IPS-18a (cell line): ENCODE data around the gene CMSS1.
"Not testable (repeated sequence)": the region's sequence is repeated elsewhere in the genome, so short reads cannot be mapped to it uniquely, and the experiment has no call there.

Experiments
- H3K27ac ChIP-seq: one replicate; pipeline ENCODE4 v1.5.1; 2013; ENCODE audit warnings: low read length
- H3K27me3 ChIP-seq: one replicate; pipeline ENCODE4 v1.6.1; 2013; ENCODE audit warnings: mild to moderate bottlenecking, low read length; ENCODE audit not compliant: control insufficient read depth, insufficient read depth
- H3K36me3 ChIP-seq: one replicate; pipeline ENCODE4 v1.6.1; 2013; ENCODE audit warnings: low read depth, low read length; ENCODE audit not compliant: control insufficient read depth
- H3K4me1 ChIP-seq: one replicate; pipeline ENCODE4 v1.6.1; 2013; ENCODE audit warnings: low read depth, low read length; ENCODE audit not compliant: control insufficient read depth
- H3K4me3 ChIP-seq: one replicate; pipeline ENCODE4 v1.5.1; 2013; ENCODE audit warnings: low read length
- H3K9ac ChIP-seq: one replicate; pipeline ENCODE4 v1.6.1; 2013; ENCODE audit warnings: mild to moderate bottlenecking, low read length, moderate library complexity
- H3K9me3 ChIP-seq: one replicate; pipeline ENCODE4 v1.6.1; 2013; ENCODE audit warnings: low read depth, low read length; ENCODE audit not compliant: control insufficient read depth

CMSS1 gene

GRCh38 chr3:99823723-99824711 lies 6.4 kb downstream of the CMSS1 start:
- H3K9me3 ChIP-seq = no peaks in the 10 kb centered on the region
- H3K27ac ChIP-seq = no peak overlapping the region
- H3K9ac ChIP-seq = no peak overlapping the region

DNA sequence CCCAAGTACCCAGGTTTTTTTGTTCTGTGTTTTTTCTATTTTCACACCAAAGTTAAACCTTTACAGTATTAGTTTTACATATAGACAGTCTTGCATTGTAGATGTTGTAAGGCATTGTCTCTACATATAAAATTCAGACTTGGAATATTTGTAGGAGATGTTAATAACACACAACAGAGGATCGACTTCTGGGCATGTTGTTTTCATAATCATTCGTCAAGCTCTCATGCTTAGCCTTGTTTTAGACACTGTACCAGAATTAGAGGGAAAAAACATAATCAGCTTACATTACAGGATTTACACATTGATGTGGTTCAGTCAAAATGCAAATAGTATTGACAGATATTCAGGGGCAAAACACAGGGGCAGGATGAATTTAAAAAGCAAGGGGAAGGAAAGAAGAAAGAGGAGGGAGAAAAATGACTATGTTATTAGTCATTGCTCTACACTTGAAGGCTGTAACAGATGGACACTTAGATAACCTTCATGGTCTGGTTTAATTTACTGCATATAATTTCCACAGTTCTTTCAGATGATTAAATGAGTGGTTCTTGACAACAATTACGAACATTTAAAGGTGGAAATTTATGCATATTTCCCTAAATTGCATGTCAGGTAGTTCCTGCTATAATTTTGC lies 7.5 kb downstream of the CMSS1 start:
- Histone ChIP-seq H3K4me1 (no peaks in the 10 kb centered on the region), H3K27me3 (no peaks in the 10 kb centered on the region), H3K9me3 (no peaks in the 10 kb centered on the region), H3K4me3 (no peak overlapping the region), H3K36me3 (no peaks in the 10 kb centered on the region), H3K9ac (no peak overlapping the region), H3K27ac (no peak overlapping the region)

More at GRCh38 chr3:99823723-99824711, 6.4 kb downstream of the CMSS1 start:
- Histone ChIP-seq H3K4me1 (no peaks in the 10 kb centered on the region), H3K27me3 (no peaks in the 10 kb centered on the region), H3K4me3 (no peak overlapping the region), H3K36me3 (no peaks in the 10 kb centered on the region)

GRCh38 chr3:99829844-99830243 lies 12.2 kb downstream of the CMSS1 start:
- H3K9me3 ChIP-seq = no peaks in the 10 kb centered on the region
- no peak overlapping the region for H3K27ac ChIP-seq
- H3K9ac ChIP-seq = no peak overlapping the region
- no peaks in the 10 kb centered on the region for H3K27me3 ChIP-seq
- H3K36me3 ChIP-seq = no peaks in the 10 kb centered on the region
- H3K4me1 ChIP-seq = peaks cover 2% of the 10 kb centered on the region
- no peak overlapping the region for H3K4me3 ChIP-seq

GRCh38 chr3:99833617-99834205 lies 16.0 kb downstream of the CMSS1 start:
- peaks cover 2% of the 10 kb centered on the region for H3K4me1 ChIP-seq
- no peaks in the 10 kb centered on the region for H3K36me3 ChIP-seq
- H3K9me3 ChIP-seq = no peaks in the 10 kb centered on the region
- H3K4me3 ChIP-seq = no peak overlapping the region
- H3K27me3 ChIP-seq = no peaks in the 10 kb centered on the region
- H3K9ac ChIP-seq = no peak overlapping the region
- H3K27ac ChIP-seq = no peak overlapping the region

DNA sequence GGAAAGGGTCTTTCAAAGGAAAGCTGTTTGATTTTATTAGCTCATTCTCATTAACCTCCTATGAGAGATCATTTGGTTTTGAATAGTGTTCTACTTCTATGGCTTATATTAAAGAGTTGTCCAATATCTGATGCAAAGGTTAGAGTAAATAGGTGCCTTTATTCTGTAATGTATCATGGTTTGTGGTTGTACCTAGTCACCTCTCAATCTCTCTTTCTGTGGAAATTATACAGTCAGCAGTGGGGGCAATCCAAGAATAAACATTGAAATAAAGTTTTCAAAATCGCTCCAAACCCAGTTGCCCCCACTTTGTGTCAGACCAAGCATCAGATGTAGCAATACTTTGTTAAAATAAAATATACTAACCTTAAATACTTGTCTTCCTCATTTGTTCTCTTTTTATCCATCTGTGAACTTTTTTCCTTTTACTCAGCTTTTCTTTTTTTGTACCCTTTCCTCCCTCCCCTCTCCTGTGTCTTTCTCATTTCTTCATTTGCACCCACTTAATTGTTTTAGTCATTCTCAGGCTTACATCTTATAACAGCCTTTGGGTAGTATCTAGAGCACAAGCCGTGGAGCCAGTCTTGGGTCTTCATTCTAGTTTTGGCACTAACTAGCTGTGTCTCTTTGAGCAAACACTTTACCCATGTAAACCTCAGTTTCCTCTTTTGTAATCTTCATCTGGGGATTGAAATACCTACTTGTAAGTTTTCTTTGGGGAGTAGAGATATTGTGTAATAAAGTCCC lies 16.7 kb downstream of the CMSS1 start:
- H3K27ac ChIP-seq = no peak overlapping the region
- H3K36me3 ChIP-seq = no peaks in the 10 kb centered on the region
- no peaks in the 10 kb centered on the region for H3K9me3 ChIP-seq
- no peak overlapping the region for H3K9ac ChIP-seq
- H3K4me1 ChIP-seq = peaks cover 2% of the 10 kb centered on the region
- H3K4me3 ChIP-seq = no peak overlapping the region
- no peaks in the 10 kb centered on the region for H3K27me3 ChIP-seq

DNA sequence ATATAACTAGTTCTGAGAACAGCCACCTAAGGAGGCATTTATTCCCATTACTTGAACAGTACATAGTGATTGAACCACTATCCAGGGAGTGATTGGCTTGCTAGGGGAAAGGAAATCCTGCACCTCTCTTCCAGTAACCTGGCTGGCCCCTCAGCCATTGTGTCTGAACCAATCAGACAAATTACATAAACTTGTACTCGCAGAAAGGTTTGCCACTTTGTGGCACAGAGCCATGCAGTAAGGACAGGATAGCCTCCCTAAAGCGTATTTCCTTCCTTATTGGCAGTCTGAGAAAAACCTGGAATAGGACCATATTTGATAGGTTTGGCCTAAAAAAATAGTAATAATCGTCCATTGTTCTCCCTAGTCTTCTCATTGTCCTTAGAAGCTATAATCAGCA lies 19.0 kb downstream of the CMSS1 start:
- Histone ChIP-seq H3K4me1 (peaks cover 2% of the 10 kb centered on the region), H3K4me3 (no peak overlapping the region), H3K27ac (no peak overlapping the region), H3K36me3 (no peaks in the 10 kb centered on the region), H3K27me3 (no peaks in the 10 kb centered on the region), H3K9me3 (no peaks in the 10 kb centered on the region), H3K9ac (no peak overlapping the region)

GRCh38 chr3:99837715-99838114 lies 20.1 kb downstream of the CMSS1 start:
- no peaks in the 10 kb centered on the region for H3K9me3 ChIP-seq
- no peaks in the 10 kb centered on the region for H3K4me1 ChIP-seq
- no peaks in the 10 kb centered on the region for H3K27me3 ChIP-seq
- H3K27ac ChIP-seq = no peak overlapping the region
- no peaks in the 10 kb centered on the region for H3K36me3 ChIP-seq
- H3K9ac ChIP-seq = no peak overlapping the region
- H3K4me3 ChIP-seq = no peak overlapping the region

- Histone ChIP-seq H3K4me1 (no peaks in the 10 kb centered on the region), H3K4me3 (no peak overlapping the region), H3K36me3 (no peaks in the 10 kb centered on the region), H3K27ac (no peak overlapping the region), H3K9me3 (no peaks in the 10 kb centered on the region), H3K9ac (no peak overlapping the region), H3K27me3 (no peaks in the 10 kb centered on the region)
Observed at GRCh38 chr3:99838755-99839154, 21.1 kb downstream of the CMSS1 start.

- Histone ChIP-seq H3K27ac (no peak overlapping the region), H3K27me3 (no peaks in the 10 kb centered on the region), H3K9ac (no peak overlapping the region), H3K9me3 (no peaks in the 10 kb centered on the region), H3K4me1 (no peaks in the 10 kb centered on the region), H3K4me3 (no peak overlapping the region), H3K36me3 (no peaks in the 10 kb centered on the region)
Observed at GRCh38 chr3:99839613-99840012, 22.0 kb downstream of the CMSS1 start.

- not testable (repeated sequence) for H3K9me3 ChIP-seq, H3K4me1 ChIP-seq, H3K27ac ChIP-seq, H3K9ac ChIP-seq, H3K27me3 ChIP-seq, H3K36me3 ChIP-seq, H3K4me3 ChIP-seq
Observed at GRCh38 chr3:99841949-99842348, 24.3 kb downstream of the CMSS1 start.
